Esophagus muscularis mucosa (tissue), 4 donors: ENCODE measurements around the gene NGFR. TPM values are rescaled to one million over a fixed set of nuclear protein-coding genes. Genes with fewer than 3 reads are reported as not detected.
A peak's percentile ranks its signal among the peaks of the same experiment; 100 is the strongest.

Source experiments
- DNase-seq: peaks from one replicate; pipeline ENCODE4 v3.0.0-alpha.2; 2017; ENCODE audit errors: extremely low spot score
- H3K27ac ChIP-seq, 4 donors: fragments of 200-600 bp; sonication (generic); replicated peaks in 1 of 4; 1 replicate in 3 of 4; 2 replicates in 1 of 4; pipeline ENCODE4 v1.5.1; 2016 to 2019; ENCODE audit warnings: mild to moderate bottlenecking in 1 of 4
- H3K27me3 ChIP-seq, 4 donors: fragments of 200-600 bp; sonication (generic); one replicate each; pipeline versions ENCODE4 v1.5.1 to v1.6.0; 2016 to 2019
- H3K36me3 ChIP-seq, 4 donors: fragments of 200-600 bp; sonication (generic); one replicate each; pipeline ENCODE4 v1.5.1; 2016 to 2019
- H3K4me1 ChIP-seq, 4 donors: fragments of 200-600 bp; sonication (generic); one replicate each; pipeline ENCODE4 v1.5.1; 2016 to 2019
- H3K4me3 ChIP-seq, 4 donors: fragments of 200-600 bp; sonication (generic); 1 replicate in 2 of 4; 2 replicates in 2 of 4; pipeline ENCODE4 v1.5.1; 2016 to 2019; ENCODE audit warnings: mild to moderate bottlenecking in 4 of 4, moderate library complexity in 1 of 4
- H3K9me3 ChIP-seq, 4 donors: fragments of 200-600 bp; sonication (generic); 1 replicate in 3 of 4; 2 replicates in 1 of 4; pipeline ENCODE4 v1.5.1; 2016 to 2019
- EP300 ChIP-seq: sonication (generic); formaldehyde crosslinking; IDR thresholded peaks from one replicate; pipeline ENCODE4 v1.6.1; 2017; ENCODE audit warnings: antibody characterized with exemption
- POLR2A ChIP-seq: fragments of 450-650 bp; IDR thresholded peaks from one replicate; pipeline ENCODE4 v1.6.1; 2017; ENCODE audit warnings: antibody characterized with exemption, moderate library complexity, mild to moderate bottlenecking, low read depth
- POLR2AphosphoS5 ChIP-seq, 2 donors: sonication (generic); formaldehyde crosslinking; IDR thresholded peaks; one replicate each; pipeline ENCODE4 v1.6.1; 2017; ENCODE audit warnings: antibody characterized with exemption in 2 of 2
- WGBS: methylation state at CpG from one replicate; pipeline ENCODE4 v1.1.5; 2018; 5-methylcytosine and 5-hydroxymethylcytosine counted together
- intact Hi-C: fragments of 100-400 bp; cut with DNase I; formaldehyde crosslinking; loops from one replicate; pipeline ENCODE4 v1.15.1; 2023
- total RNA-seq, 4 donors: library from RNA; depleted of rRNA; stranded (reverse); fragments of >200 nt; gene quantifications; one replicate each; pipeline versions ENCODE4 v1.1.0 to v1.2.1, GENCODE V29; 2016
- TF ChIP-seq, protein P1 (sequence below), 3 experiments: fragments of 200-600 bp in 2 of 3; fragments of 450-650 bp in 1 of 3; sonication (generic) in 2 of 3; IDR thresholded peaks; one replicate each; pipeline ENCODE4 v1.5.1; 2017 to 2019; ENCODE audit warnings: antibody characterized with exemption in 3 of 3, mild to moderate bottlenecking in 2 of 3, moderate library complexity in 1 of 3

The NGFR gene
- 10 to 100 TPM; 12.9 to 31.6 (median 22.6) TPM for total RNA-seq

GRCh38 chr17:49494986-49495841, at the start of gene NGFR:
TSS of gene NGFR (plus strand) at chr17:49495293. CDS start at chr17:49495418, 125 bp downstream.
- Histone ChIP-seq H3K27ac (peak within 1 kb of the TSS; percentile 28 to 51 (median 46)), H3K4me1 (peaks cover 29 to 41% (median 39%) of the 10 kb centered on the region in 4 donors), H3K4me3 (peak within 1 kb of the TSS; percentile 58 to 67 (median 60)), H3K27me3 (peaks cover 0 to 59% (median 7%) of the 10 kb centered on the region in 4 donors), H3K36me3 (no peaks in the 10 kb centered on the region), H3K9me3 (no peaks in the 10 kb centered on the region)
- intact Hi-C loops = no loop called here
- WGBS = 0% methylated on average over 30 of the region's 79 CpGs
- no peak for DNase-seq
- TF ChIP-seq, protein P1, sequence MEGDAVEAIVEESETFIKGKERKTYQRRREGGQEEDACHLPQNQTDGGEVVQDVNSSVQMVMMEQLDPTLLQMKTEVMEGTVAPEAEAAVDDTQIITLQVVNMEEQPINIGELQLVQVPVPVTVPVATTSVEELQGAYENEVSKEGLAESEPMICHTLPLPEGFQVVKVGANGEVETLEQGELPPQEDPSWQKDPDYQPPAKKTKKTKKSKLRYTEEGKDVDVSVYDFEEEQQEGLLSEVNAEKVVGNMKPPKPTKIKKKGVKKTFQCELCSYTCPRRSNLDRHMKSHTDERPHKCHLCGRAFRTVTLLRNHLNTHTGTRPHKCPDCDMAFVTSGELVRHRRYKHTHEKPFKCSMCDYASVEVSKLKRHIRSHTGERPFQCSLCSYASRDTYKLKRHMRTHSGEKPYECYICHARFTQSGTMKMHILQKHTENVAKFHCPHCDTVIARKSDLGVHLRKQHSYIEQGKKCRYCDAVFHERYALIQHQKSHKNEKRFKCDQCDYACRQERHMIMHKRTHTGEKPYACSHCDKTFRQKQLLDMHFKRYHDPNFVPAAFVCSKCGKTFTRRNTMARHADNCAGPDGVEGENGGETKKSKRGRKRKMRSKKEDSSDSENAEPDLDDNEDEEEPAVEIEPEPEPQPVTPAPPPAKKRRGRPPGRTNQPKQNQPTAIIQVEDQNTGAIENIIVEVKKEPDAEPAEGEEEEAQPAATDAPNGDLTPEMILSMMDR (IDR thresholded peaks at IDR 0.05) = peak in 2 of 3 experiments; percentile 6 to 23
- peak; percentile 72 to 80 for TF ChIP-seq POLR2AphosphoS5 (IDR thresholded peaks at IDR 0.05)
- TF ChIP-seq POLR2A = no peak
- TF ChIP-seq EP300 = no peak

DNA sequence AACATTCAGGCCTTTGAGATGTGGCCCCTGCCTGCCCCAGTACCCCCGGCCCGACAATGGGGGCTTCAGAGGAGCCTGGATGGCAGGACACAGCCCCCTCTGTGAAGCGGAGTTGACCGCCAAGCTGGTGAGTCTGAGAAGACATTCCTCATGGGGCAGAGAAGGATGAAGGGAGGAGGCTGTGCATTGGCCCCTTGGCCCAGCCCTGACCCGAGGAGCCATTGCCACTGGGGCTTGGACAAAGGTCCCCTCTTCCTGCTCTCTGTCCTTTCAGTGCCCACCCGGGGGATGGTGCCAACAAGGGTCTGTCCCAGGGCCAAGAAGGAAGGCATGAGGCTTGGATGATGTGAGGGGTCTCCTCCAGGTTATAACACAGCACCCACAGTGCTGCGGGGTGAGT, 49.5 kb upstream of the NGFR start:
- H3K9me3 ChIP-seq = no peaks in the 10 kb centered on the region
- H3K4me3 ChIP-seq = no peak overlapping the region
- no peak overlapping the region for H3K27ac ChIP-seq
- no peak for TF ChIP-seq POLR2AphosphoS5 (IDR thresholded peaks at IDR 0.05)
- TF ChIP-seq POLR2A = no peak
- TF ChIP-seq, protein P1 (IDR thresholded peaks at IDR 0.05) = no peak
- no peak for TF ChIP-seq EP300
- DNase-seq = no peak
- H3K27me3 ChIP-seq = peaks cover 0 to 47% (median 0%) of the 10 kb centered on the region in 4 donors
- H3K36me3 ChIP-seq = no peaks in the 10 kb centered on the region
- no peaks in the 10 kb centered on the region for H3K4me1 ChIP-seq
- 80% methylated on average over 6 of the region's 7 CpGs for WGBS
- intact Hi-C loops = no loop called here

DNA sequence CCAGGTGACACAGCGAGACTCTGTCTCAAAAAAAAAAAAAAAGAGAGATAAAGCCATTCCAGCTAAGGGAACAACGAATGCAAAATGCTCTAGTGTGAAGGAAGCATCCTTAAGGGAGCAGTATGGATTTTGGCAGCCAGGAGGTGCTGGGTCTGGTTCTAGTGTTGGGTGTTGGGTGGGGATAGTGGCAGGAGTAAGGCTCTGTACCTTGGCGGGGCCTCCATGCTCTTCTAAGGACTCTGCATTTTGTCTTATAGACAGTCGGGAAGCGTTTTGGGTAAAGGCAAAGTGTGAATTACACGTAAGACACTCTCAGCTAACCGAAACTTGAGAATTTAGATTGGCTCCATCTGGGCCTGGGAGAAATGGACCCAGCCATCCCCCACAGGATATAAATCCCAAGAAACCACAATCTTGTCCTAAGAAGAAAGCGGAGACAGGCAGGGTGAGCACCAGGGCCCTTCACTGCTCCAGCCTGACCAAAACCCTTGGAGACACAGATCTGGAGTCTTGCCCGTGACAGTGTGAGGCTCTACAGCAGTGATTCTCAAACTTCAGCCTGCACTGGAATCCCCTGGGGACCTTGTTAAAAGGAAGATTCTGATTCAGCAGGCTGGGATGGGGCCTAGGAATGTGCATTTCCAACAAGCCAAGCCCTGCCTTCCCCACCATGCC, 47.3 kb upstream of the NGFR start:
- intact Hi-C loops = no loop called here
- Histone ChIP-seq H3K4me3 (no peak overlapping the region), H3K4me1 (peaks cover 0 to 3% (median 0%) of the 10 kb centered on the region in 4 donors), H3K9me3 (no peaks in the 10 kb centered on the region), H3K27me3 (peaks cover 0 to 25% (median 0%) of the 10 kb centered on the region in 4 donors), H3K36me3 (no peaks in the 10 kb centered on the region), H3K27ac (no peak overlapping the region)
- DNase-seq = no peak
- no peak for TF ChIP-seq POLR2AphosphoS5 (IDR thresholded peaks at IDR 0.05)
- TF ChIP-seq EP300 = no peak
- TF ChIP-seq POLR2A = no peak
- TF ChIP-seq, protein P1 (IDR thresholded peaks at IDR 0.05) = no peak
- WGBS = 78% methylated on average over 9 of the region's 9 CpGs

DNA sequence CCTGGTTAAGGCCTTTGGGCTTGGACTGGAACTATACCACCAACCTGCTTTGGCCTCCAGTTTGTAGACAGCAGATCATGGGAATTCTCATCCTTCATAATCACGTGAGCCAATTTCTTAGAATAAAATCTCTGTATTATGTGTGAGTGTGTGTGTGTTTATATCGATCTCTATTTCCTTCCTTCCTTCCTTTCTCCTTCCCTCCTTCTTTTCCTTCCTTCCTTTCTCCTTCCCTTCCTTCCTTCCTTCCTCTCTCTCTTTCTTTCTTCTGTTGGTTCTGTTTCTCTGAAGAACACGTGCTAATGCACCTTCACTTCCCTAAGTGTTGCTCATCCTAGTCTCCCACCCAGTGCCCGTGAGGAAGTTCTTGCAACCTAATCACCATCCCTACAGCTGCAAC, 44.9 kb upstream of the NGFR start:
- H3K9me3 ChIP-seq = no peaks in the 10 kb centered on the region
- H3K4me3 ChIP-seq = no peak overlapping the region
- DNase-seq = no peak
- H3K4me1 ChIP-seq = peaks cover 0 to 3% (median 0%) of the 10 kb centered on the region in 4 donors
- intact Hi-C loops = no loop called here
- TF ChIP-seq POLR2AphosphoS5 (IDR thresholded peaks at IDR 0.05) = no peak
- TF ChIP-seq, protein P1 (IDR thresholded peaks at IDR 0.05) = no peak
- no peak for TF ChIP-seq EP300
- TF ChIP-seq POLR2A = no peak
- H3K27me3 ChIP-seq = peaks cover 0 to 11% (median 0%) of the 10 kb centered on the region in 4 donors
- no peak overlapping the region for H3K27ac ChIP-seq
- no peaks in the 10 kb centered on the region for H3K36me3 ChIP-seq
- 77% methylated on average over 4 of the region's 4 CpGs for WGBS
